ENCODE data around the gene PLXNA1. TPM values are rescaled to one million over a fixed set of nuclear protein-coding genes. Genes with fewer than 3 reads are reported as not detected.

Gene PLXNA1
- total and polyA plus RNA-seq, 5 donors from 2014 or later = 0.25 to 12.6 (median 0.36) TPM

DNA sequence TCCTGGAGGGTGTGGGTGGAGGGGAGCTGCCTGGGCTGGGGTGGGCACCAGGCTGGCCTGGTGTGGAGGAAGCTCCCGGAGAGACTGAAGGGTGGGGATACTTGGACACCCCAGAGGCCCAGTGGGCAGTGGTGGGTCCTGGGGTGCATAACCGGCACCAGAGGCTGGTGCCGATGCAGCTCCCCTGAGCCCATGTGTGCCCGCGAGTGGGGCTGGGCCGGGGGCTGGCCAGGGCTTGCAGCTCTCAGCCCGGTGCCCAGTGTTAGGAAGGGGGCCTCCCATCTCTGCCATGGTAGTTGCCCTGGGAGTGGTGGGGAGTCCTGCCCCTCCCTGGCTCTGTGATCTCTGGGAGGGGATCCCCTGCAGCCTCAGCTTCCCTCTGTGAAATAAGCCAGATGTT lies 9.3 kb downstream of the PLXNA1 start:
- peaks cover 0 to 7% (median 4%) of the 10 kb centered on the region in 4 donors for H3K4me1 Mint-ChIP-seq
- no peak overlapping the region for H3K27ac ChIP-seq (ENCODE audit: insufficient read depth, low read length, poor library complexity, severe bottlenecking)

DNA sequence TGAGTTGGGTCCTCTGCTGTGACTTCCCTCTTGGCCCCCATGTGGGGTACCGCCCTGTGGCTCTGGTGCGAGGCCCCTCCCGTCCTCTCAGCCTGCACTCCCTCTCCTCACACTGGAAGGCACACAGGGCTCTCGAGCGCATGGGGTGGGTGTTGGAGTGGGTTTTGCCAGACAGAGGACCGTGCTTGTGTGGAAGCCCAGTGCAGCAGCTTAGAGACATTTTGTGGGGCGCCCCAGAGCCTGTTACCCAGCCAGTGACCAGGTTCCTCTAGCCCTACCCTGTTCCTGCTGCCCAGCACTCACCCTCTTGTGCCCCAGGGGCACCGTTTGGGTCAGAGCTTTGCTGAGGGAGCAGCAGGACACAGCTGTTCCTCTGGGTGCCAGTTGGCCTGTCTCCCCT lies 9.9 kb downstream of the PLXNA1 start:
- no peak overlapping the region for H3K27ac Mint-ChIP-seq
- peaks cover 0 to 5% (median 3%) of the 10 kb centered on the region in 4 donors for H3K4me1 Mint-ChIP-seq
- ATAC-seq (ENCODE audit: low read depth in 2 of 2) (no peak), DNase-seq (no peak)
- no peaks in the 10 kb centered on the region for H3K27me3 Mint-ChIP-seq
- H3K27me3 ChIP-seq (ENCODE audit: control insufficient read depth, insufficient read depth, low read length) = no peaks in the 10 kb centered on the region
- no peaks in the 10 kb centered on the region for H3K4me1 ChIP-seq (ENCODE audit: control insufficient read depth, insufficient read depth, low read length, poor library complexity, severe bottlenecking)
- H3K4me3 ChIP-seq (ENCODE audit: low read depth, low read length) = no peak overlapping the region
- peaks cover 14% of the 10 kb centered on the region for H3K36me3 Mint-ChIP-seq
- H3K4me3 Mint-ChIP-seq = no peak overlapping the region
- H3K9me3 ChIP-seq (ENCODE audit: control insufficient read depth in 2 of 2, low read length in 2 of 2) = no peaks in the 10 kb centered on the region
- no peak overlapping the region for H3K27ac ChIP-seq (ENCODE audit: insufficient read depth, low read length, poor library complexity, severe bottlenecking)
- no peaks in the 10 kb centered on the region for H3K36me3 ChIP-seq (ENCODE audit: control insufficient read depth, insufficient read depth, low read length)
- H3K9me3 Mint-ChIP-seq = no peaks in the 10 kb centered on the region

More for the DNA sequence above, 9.3 kb downstream of the PLXNA1 start:
- H3K4me3 Mint-ChIP-seq = no peak overlapping the region
- H3K27me3 ChIP-seq (ENCODE audit: control insufficient read depth, insufficient read depth, low read length) = no peaks in the 10 kb centered on the region
- H3K27ac Mint-ChIP-seq = no peak overlapping the region
- no peaks in the 10 kb centered on the region for H3K4me1 ChIP-seq (ENCODE audit: control insufficient read depth, insufficient read depth, low read length, poor library complexity, severe bottlenecking)
- peaks cover 14% of the 10 kb centered on the region for H3K36me3 Mint-ChIP-seq
- H3K4me3 ChIP-seq (ENCODE audit: low read depth, low read length) = no peak overlapping the region
- no peaks in the 10 kb centered on the region for H3K36me3 ChIP-seq (ENCODE audit: control insufficient read depth, insufficient read depth, low read length)
- DNase-seq (no peak), ATAC-seq (ENCODE audit: low read depth in 2 of 2) (no peak)
- H3K27me3 Mint-ChIP-seq = no peaks in the 10 kb centered on the region
- H3K9me3 Mint-ChIP-seq = no peaks in the 10 kb centered on the region
- no peaks in the 10 kb centered on the region for H3K9me3 ChIP-seq (ENCODE audit: control insufficient read depth in 2 of 2, low read length in 2 of 2)

- Mint-ChIP-seq H3K27ac (peak overlapping the region in 1 of 3 donors; percentile 75), H3K4me1 (peaks cover 0 to 5% (median 3%) of the 10 kb centered on the region in 4 donors), H3K9me3 (no peaks in the 10 kb centered on the region), H3K4me3 (no peak overlapping the region), H3K36me3 (peaks cover 14% of the 10 kb centered on the region), H3K27me3 (no peaks in the 10 kb centered on the region)
- DNase-seq = no peak
- Histone ChIP-seq H3K9me3 (ENCODE audit: control insufficient read depth in 2 of 2, low read length in 2 of 2) (no peaks in the 10 kb centered on the region), H3K27me3 (ENCODE audit: control insufficient read depth, insufficient read depth, low read length) (no peaks in the 10 kb centered on the region), H3K4me3 (ENCODE audit: low read depth, low read length) (no peak overlapping the region), H3K27ac (ENCODE audit: insufficient read depth, low read length, poor library complexity, severe bottlenecking) (no peak overlapping the region), H3K4me1 (ENCODE audit: control insufficient read depth, insufficient read depth, low read length, poor library complexity, severe bottlenecking) (no peaks in the 10 kb centered on the region), H3K36me3 (ENCODE audit: control insufficient read depth, insufficient read depth, low read length) (no peaks in the 10 kb centered on the region)
- ATAC-seq (ENCODE audit: low read depth in 2 of 2) = no peak
Observed at GRCh38 chr3:126993436-126993835, 10.5 kb downstream of the PLXNA1 start.

- no peak for ATAC-seq (ENCODE audit: low read depth in 2 of 2)
- no peaks in the 10 kb centered on the region for H3K9me3 Mint-ChIP-seq
- no peaks in the 10 kb centered on the region for H3K9me3 ChIP-seq (ENCODE audit: control insufficient read depth in 2 of 2, low read length in 2 of 2)
- peaks cover 10% of the 10 kb centered on the region for H3K36me3 Mint-ChIP-seq
- no peak for DNase-seq
- no peak overlapping the region for H3K4me3 Mint-ChIP-seq
- no peaks in the 10 kb centered on the region for H3K36me3 ChIP-seq (ENCODE audit: control insufficient read depth, insufficient read depth, low read length)
- no peak overlapping the region for H3K4me3 ChIP-seq (ENCODE audit: low read depth, low read length)
- no peaks in the 10 kb centered on the region for H3K27me3 ChIP-seq (ENCODE audit: control insufficient read depth, insufficient read depth, low read length)
- no peak overlapping the region for H3K27ac Mint-ChIP-seq
- no peaks in the 10 kb centered on the region for H3K4me1 ChIP-seq (ENCODE audit: control insufficient read depth, insufficient read depth, low read length, poor library complexity, severe bottlenecking)
- no peaks in the 10 kb centered on the region for H3K27me3 Mint-ChIP-seq
- peaks cover 0 to 5% (median 3%) of the 10 kb centered on the region in 4 donors for H3K4me1 Mint-ChIP-seq
- no peak overlapping the region for H3K27ac ChIP-seq (ENCODE audit: insufficient read depth, low read length, poor library complexity, severe bottlenecking)
Observed at GRCh38 chr3:126994661-126995245, 11.8 kb downstream of the PLXNA1 start.

- H3K9me3 ChIP-seq (ENCODE audit: control insufficient read depth in 2 of 2, low read length in 2 of 2) = no peaks in the 10 kb centered on the region
- DNase-seq = no peak
- no peaks in the 10 kb centered on the region for H3K4me1 ChIP-seq (ENCODE audit: control insufficient read depth, insufficient read depth, low read length, poor library complexity, severe bottlenecking)
- no peak overlapping the region for H3K27ac ChIP-seq (ENCODE audit: insufficient read depth, low read length, poor library complexity, severe bottlenecking)
- no peaks in the 10 kb centered on the region for H3K9me3 Mint-ChIP-seq
- H3K4me3 ChIP-seq (ENCODE audit: low read depth, low read length) = no peak overlapping the region
- no peak for ATAC-seq (ENCODE audit: low read depth in 2 of 2)
- no peak overlapping the region for H3K4me3 Mint-ChIP-seq
- H3K4me1 Mint-ChIP-seq = peaks cover 0 to 5% (median 3%) of the 10 kb centered on the region in 4 donors
- no peaks in the 10 kb centered on the region for H3K27me3 Mint-ChIP-seq
- H3K27me3 ChIP-seq (ENCODE audit: control insufficient read depth, insufficient read depth, low read length) = no peaks in the 10 kb centered on the region
- H3K36me3 ChIP-seq (ENCODE audit: control insufficient read depth, insufficient read depth, low read length) = no peaks in the 10 kb centered on the region
- no peak overlapping the region for H3K27ac Mint-ChIP-seq
- H3K36me3 Mint-ChIP-seq = peaks cover 10% of the 10 kb centered on the region
Observed at GRCh38 chr3:126995254-126995780, 12.4 kb downstream of the PLXNA1 start.

- H3K4me3 ChIP-seq (ENCODE audit: low read depth, low read length) = no peak overlapping the region
- H3K36me3 ChIP-seq (ENCODE audit: control insufficient read depth, insufficient read depth, low read length) = no peaks in the 10 kb centered on the region
- Mint-ChIP-seq H3K9me3 (no peaks in the 10 kb centered on the region), H3K4me1 (peaks cover 0 to 3% (median 2%) of the 10 kb centered on the region in 4 donors), H3K27me3 (no peaks in the 10 kb centered on the region), H3K27ac (no peak overlapping the region), H3K36me3 (peaks cover 5% of the 10 kb centered on the region), H3K4me3 (no peak overlapping the region)
- no peak overlapping the region for H3K27ac ChIP-seq (ENCODE audit: insufficient read depth, low read length, poor library complexity, severe bottlenecking)
- H3K9me3 ChIP-seq (ENCODE audit: control insufficient read depth in 2 of 2, low read length in 2 of 2) = no peaks in the 10 kb centered on the region
- H3K4me1 ChIP-seq (ENCODE audit: control insufficient read depth, insufficient read depth, low read length, poor library complexity, severe bottlenecking) = no peaks in the 10 kb centered on the region
- no peak for DNase-seq
- no peaks in the 10 kb centered on the region for H3K27me3 ChIP-seq (ENCODE audit: control insufficient read depth, insufficient read depth, low read length)
- no peak for ATAC-seq (ENCODE audit: low read depth in 2 of 2)
Observed at GRCh38 chr3:126995926-126996512, 13.1 kb downstream of the PLXNA1 start.

- Mint-ChIP-seq H3K36me3 (peaks cover 3% of the 10 kb centered on the region), H3K9me3 (no peaks in the 10 kb centered on the region), H3K4me3 (no peak overlapping the region), H3K27ac (no peak overlapping the region), H3K4me1 (peaks cover 0 to 3% (median 1%) of the 10 kb centered on the region in 4 donors), H3K27me3 (no peaks in the 10 kb centered on the region)
- H3K4me3 ChIP-seq (ENCODE audit: low read depth, low read length) = no peak overlapping the region
- no peaks in the 10 kb centered on the region for H3K9me3 ChIP-seq (ENCODE audit: control insufficient read depth in 2 of 2, low read length in 2 of 2)
- H3K27ac ChIP-seq (ENCODE audit: insufficient read depth, low read length, poor library complexity, severe bottlenecking) = no peak overlapping the region
- DNase-seq (no peak), ATAC-seq (ENCODE audit: low read depth in 2 of 2) (no peak)
- no peaks in the 10 kb centered on the region for H3K36me3 ChIP-seq (ENCODE audit: control insufficient read depth, insufficient read depth, low read length)
- H3K27me3 ChIP-seq (ENCODE audit: control insufficient read depth, insufficient read depth, low read length) = no peaks in the 10 kb centered on the region
- H3K4me1 ChIP-seq (ENCODE audit: control insufficient read depth, insufficient read depth, low read length, poor library complexity, severe bottlenecking) = no peaks in the 10 kb centered on the region
Observed at GRCh38 chr3:126996905-126997304, 14.0 kb downstream of the PLXNA1 start.
